Omental fat pad (tissue), 4 donors: ENCODE data around the gene AKT2. TPM values are rescaled to one million over a fixed set of nuclear protein-coding genes. Genes with fewer than 3 reads are reported as not detected.

ENCODE experiments used
- ATAC-seq: fragments of 150-250 bp; one replicate; pipeline ENCODE4 v1.9.1; 2016; ENCODE audit warnings: mild to moderate bottlenecking, moderate library complexity; ENCODE audit not compliant: low FRiP score
- DNase-seq: peaks from one replicate; pipeline ENCODE4 v3.0.0-alpha.2; 2019; ENCODE audit warnings: low spot score
- CTCF ChIP-seq, 3 donors: fragments of 450-650 bp; IDR thresholded peaks; one replicate each; pipeline ENCODE4 v1.5.1; 2016 to 2017; ENCODE audit warnings: antibody characterized with exemption in 3 of 3, mild to moderate bottlenecking in 3 of 3, moderate library complexity in 2 of 3
- total RNA-seq, 4 donors: library from RNA; depleted of rRNA; stranded (reverse); fragments of >200 nt; gene quantifications; one replicate each; pipeline ENCODE4 v1.1.0, GENCODE V29; 2016

AKT2 gene
- total RNA-seq, 4 donors from 2014 or later: 84.7 to 151 (median 99.1) TPM

GRCh38 chr19:40313229-40313983, 28.3 kb upstream of the AKT2 start:
- no peak for TF ChIP-seq CTCF (IDR thresholded peaks at IDR 0.05)
- ATAC-seq: no peak
- no peak for DNase-seq

- ATAC-seq (no peak), DNase-seq (no peak)
- TF ChIP-seq CTCF (IDR thresholded peaks at IDR 0.05): no peak
These were observed 27.4 kb upstream of the AKT2 start for GRCh38 chr19:40312533-40312932.

- ATAC-seq: no peak
These were observed 24.5 kb upstream of the AKT2 start for GRCh38 chr19:40309666-40310065.

GRCh38 chr19:40305403-40305802, 20.3 kb upstream of the AKT2 start:
- no peak for TF ChIP-seq CTCF (IDR thresholded peaks at IDR 0.05)
- ATAC-seq: no peak
- no peak for DNase-seq

More at GRCh38 chr19:40309666-40310065, 24.5 kb upstream of the AKT2 start:
- DNase-seq: no peak
- no peak for TF ChIP-seq CTCF (IDR thresholded peaks at IDR 0.05)

GRCh38 chr19:40304306-40304705, 19.2 kb upstream of the AKT2 start:
- ATAC-seq (no peak), DNase-seq (no peak)
- no peak for TF ChIP-seq CTCF (IDR thresholded peaks at IDR 0.05)

- TF ChIP-seq CTCF (IDR thresholded peaks at IDR 0.05): no peak
- DNase-seq (no peak), ATAC-seq (no peak)
These were observed 18.6 kb upstream of the AKT2 start for GRCh38 chr19:40303765-40304164.
